Adipocyte (in vitro differentiated cells): Measurements from ENCODE around the gene DMKN.
"Not testable (repeated sequence)": the region's sequence is repeated elsewhere in the genome, so short reads cannot be mapped to it uniquely, and the experiment has no call there.

Source experiments
- DNase-seq: peaks from one replicate; pipeline ENCODE4 v3.0.0-alpha.2; 2015; ENCODE audit warnings: low read depth
- H3K27me3 ChIP-seq: replicated peaks from 2 replicates; pipeline ENCODE4 v1.7.0; 2013; ENCODE audit warnings: mild to moderate bottlenecking, low read length, moderate library complexity; ENCODE audit not compliant: control insufficient read depth, insufficient read depth
- H3K36me3 ChIP-seq: 2 replicates; pipeline ENCODE4 v1.7.0; 2013; ENCODE audit warnings: low read length, mild to moderate bottlenecking, moderate library complexity; ENCODE audit not compliant: control insufficient read depth, insufficient read depth, severe bottlenecking
- H3K4me1 ChIP-seq: 2 replicates; pipeline ENCODE4 v1.7.0; 2013; ENCODE audit warnings: mild to moderate bottlenecking, low read length, moderate library complexity; ENCODE audit not compliant: control insufficient read depth, insufficient read depth
- H3K4me3 ChIP-seq: 2 replicates; pipeline ENCODE4 v1.7.0; 2013; ENCODE audit warnings: mild to moderate bottlenecking, low read length, moderate library complexity
- H3K9ac ChIP-seq: 2 replicates; pipeline ENCODE4 v1.7.0; 2013; ENCODE audit warnings: mild to moderate bottlenecking, low read length, moderate library complexity
- H3K9me3 ChIP-seq: 2 replicates; pipeline ENCODE4 v1.7.0; 2013; ENCODE audit warnings: mild to moderate bottlenecking, low read length, moderate library complexity; ENCODE audit not compliant: control insufficient read depth

Gene DMKN

DNA sequence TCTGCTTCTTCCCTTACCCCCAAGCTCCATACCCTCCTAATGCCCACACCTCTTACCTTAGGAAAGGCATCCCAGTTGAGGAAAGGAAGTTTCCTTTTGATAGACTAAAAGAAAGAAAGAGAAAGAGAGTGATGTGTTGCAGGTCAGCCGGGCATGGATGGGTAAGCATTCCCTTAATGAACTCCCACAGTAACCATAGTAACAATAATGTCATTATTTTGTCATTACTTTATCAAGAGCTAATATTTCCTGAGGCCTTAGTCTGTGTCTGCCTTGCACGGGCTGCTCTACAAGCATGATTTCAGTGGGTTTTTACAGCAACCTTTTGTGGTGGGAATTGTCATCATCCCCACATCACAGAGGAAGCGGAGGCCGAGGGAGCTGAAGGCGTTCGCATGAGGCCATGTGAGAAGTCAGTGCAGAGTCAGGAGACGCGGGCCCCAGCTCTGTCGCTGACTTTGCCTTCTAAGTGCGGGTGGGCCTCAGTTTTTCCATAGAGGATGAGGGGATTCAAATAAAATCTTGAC lies 25.7 kb downstream of the DMKN start:
- Histone ChIP-seq H3K9ac (no peak overlapping the region), H3K4me3 (no peak overlapping the region), H3K36me3 (no peaks in the 10 kb centered on the region), H3K27me3 (peaks cover 60% of the 10 kb centered on the region), H3K4me1 (no peaks in the 10 kb centered on the region), H3K9me3 (no peaks in the 10 kb centered on the region)
- DNase-seq, result no peak

DNA sequence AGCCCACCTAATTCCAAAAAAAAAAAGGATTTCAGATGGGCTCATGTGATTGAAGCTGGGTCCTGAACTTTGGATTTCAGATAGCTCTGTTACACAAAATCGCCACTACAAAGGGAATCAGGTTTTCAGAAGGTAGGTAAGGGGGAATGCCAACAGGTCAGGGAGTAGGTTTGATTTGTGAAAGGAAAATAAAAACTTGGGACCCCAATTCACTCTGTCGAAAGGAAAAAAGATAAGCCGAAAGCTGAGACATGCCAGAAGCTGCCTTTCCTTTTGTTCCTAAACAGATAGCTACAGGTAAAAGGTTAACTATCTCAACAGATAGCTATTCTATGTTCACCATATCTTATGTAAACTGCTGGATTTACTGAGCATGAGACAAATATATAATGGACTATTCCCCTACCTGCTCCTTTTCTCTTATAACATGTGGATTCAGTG lies 27.2 kb downstream of the DMKN start:
- Histone ChIP-seq H3K9ac (no peak overlapping the region), H3K4me1 (no peaks in the 10 kb centered on the region), H3K27me3 (peaks cover 46% of the 10 kb centered on the region), H3K4me3 (no peak overlapping the region), H3K36me3 (no peaks in the 10 kb centered on the region), H3K9me3 (no peaks in the 10 kb centered on the region)
- no peak for DNase-seq

DNA sequence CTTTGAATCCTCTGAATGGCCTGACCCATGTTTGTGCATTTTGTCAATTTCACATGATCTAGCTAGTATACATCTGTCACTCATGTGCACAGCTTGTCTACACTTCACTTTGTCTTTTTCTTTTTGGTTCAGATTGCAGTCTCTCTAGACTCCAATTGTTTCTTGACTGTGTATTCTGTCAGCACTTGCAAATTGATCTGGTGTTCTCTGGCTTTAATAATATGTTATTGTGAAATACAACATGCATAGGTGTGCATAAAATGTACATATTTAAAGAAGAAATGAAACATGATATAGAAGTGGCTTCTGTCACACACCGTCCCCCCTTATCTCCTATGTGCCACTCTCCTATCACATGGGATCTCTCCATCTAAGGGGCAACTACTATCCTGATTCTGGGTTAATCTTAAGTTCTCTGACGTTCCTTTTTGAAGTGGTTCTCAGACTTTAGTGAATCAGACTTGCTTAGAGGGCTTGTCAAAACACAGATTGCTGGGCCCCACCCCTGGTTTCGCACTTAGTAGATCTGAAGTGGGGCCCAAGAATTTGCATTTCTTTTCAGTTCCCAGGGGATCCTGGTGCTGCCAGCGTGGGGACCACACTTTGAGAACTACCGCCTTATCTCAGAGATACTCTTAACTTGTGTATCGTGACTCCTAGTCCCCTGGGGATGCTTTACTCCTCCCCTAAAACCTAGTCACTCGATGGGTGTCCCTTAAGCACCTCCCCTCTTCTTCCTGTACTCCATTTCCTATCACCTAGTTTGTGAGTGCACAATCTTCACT lies 29.0 kb downstream of the DMKN start:
- Histone ChIP-seq H3K9ac (no peak overlapping the region), H3K4me1 (no peaks in the 10 kb centered on the region), H3K27me3 (peaks cover 30% of the 10 kb centered on the region), H3K36me3 (no peaks in the 10 kb centered on the region), H3K4me3 (no peak overlapping the region), H3K9me3 (no peaks in the 10 kb centered on the region)
- no peak for DNase-seq

DNA sequence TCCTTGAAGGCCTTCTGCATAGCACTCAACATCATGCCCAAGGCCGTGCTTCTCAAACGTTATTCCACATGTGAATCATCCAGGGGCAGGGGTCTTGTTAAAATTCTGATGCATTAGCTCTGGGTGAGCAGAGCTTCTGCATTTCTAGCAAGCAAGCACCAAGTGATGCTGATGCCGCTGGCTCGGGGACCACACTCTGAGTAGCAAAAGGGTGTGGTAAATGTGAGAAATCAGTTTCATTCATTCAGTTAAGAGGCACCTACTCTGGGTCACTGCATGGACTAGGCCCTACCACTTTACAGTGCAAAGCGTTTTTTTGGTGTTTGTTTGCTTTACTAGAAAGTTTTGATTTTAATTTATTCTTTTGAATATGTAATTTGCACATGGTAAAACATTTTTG lies 30.4 kb downstream of the DMKN start:
- no peaks in the 10 kb centered on the region for H3K4me1 ChIP-seq
- H3K27me3 ChIP-seq, result peaks cover 18% of the 10 kb centered on the region
- no peaks in the 10 kb centered on the region for H3K9me3 ChIP-seq
- no peak for DNase-seq
- H3K36me3 ChIP-seq, result no peaks in the 10 kb centered on the region
- H3K4me3 ChIP-seq, result no peak overlapping the region
- H3K9ac ChIP-seq, result no peak overlapping the region

DNA sequence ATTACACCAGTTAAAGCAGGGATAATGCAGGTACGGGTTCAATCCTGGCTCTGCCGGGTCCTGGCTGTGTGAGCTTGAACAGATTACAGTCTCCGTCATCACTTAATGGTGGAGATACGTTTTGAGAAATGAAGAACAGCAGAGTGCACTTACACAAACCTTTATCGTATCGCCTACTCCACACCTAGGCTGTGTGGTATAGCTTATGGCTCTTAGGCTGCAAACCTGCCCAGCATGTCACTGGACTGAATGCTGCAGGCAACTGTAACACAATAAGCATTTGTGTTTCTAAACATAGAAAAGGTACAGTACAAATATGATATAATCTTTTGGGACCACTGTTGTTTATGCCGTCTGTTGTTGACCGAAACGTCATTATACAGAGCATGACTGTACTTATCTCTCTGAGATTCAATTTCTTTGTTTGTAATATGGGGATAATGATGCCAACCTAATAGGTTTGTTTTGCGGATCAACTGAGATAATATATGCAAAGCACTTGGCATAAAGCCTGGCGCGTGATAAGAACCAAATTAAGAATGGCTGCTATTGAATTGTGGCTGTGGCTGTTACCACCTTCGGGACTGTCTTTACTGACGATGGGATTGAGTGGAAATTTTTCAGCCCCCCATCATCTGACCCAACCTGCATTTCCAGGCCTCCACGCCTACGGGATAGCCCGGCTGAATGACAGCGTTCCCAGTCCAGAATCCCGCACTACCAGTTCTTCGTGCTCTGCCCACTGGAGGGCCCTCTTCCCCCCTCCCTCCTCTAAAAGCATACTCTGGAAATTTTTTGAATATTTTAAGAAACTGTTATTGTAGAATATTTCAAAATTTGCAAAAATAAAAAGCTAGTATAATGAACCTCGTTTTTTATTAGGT lies 34.4 kb downstream of the DMKN start:
- Histone ChIP-seq H3K9me3 (no peaks in the 10 kb centered on the region), H3K27me3 (peaks cover 5% of the 10 kb centered on the region), H3K9ac (no peak overlapping the region), H3K4me3 (no peak overlapping the region), H3K36me3 (no peaks in the 10 kb centered on the region), H3K4me1 (no peaks in the 10 kb centered on the region)
- no peak for DNase-seq

DNA sequence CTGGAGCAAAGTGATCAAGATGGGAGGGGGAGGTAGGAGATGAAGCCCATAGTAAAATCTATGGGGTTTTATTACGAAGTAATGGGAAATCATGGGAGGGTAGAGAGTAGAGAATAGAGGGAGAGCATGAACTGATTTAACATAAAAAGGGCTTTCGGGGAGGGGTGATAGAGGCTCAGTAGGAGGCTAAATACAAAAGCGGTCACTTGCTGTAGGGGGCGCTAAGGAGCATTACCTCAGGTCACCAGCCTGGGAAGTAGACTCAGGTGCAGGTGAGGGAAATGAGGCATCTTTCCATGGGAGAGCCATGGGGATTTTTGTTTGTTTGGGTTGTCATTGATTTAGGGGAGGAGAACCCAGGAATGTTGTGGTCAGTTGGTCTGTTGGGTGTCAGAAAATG lies 37.3 kb downstream of the DMKN start:
- no peak overlapping the region for H3K4me3 ChIP-seq
- H3K4me1 ChIP-seq, result no peaks in the 10 kb centered on the region
- DNase-seq, result no peak
- no peaks in the 10 kb centered on the region for H3K9me3 ChIP-seq
- no peak overlapping the region for H3K9ac ChIP-seq
- peaks cover 9% of the 10 kb centered on the region for H3K27me3 ChIP-seq
- no peaks in the 10 kb centered on the region for H3K36me3 ChIP-seq

DNA sequence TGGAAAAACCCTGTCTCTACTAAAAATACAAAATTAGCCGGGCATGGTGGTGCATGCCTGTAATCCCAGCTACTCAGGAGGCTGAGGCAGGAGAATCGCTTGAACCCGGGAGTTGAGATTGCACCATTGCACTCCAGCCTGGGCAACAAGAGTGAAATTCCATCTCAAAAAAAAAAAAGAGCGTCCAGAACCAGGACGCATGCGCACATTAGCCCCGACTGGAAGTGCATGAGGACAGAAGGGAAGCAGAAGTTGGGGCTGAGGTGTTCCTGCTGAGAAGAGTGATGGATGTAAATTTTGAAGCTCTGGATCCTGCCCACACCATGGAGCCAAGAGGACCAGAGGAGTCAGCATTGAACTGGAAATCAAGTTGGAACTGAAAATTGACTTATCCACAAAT lies 38.9 kb downstream of the DMKN start:
- not testable (repeated sequence) for DNase-seq, H3K36me3 ChIP-seq, H3K4me3 ChIP-seq, H3K4me1 ChIP-seq, H3K9me3 ChIP-seq, H3K9ac ChIP-seq
- peaks cover 11% of the 10 kb centered on the region for H3K27me3 ChIP-seq

DNA sequence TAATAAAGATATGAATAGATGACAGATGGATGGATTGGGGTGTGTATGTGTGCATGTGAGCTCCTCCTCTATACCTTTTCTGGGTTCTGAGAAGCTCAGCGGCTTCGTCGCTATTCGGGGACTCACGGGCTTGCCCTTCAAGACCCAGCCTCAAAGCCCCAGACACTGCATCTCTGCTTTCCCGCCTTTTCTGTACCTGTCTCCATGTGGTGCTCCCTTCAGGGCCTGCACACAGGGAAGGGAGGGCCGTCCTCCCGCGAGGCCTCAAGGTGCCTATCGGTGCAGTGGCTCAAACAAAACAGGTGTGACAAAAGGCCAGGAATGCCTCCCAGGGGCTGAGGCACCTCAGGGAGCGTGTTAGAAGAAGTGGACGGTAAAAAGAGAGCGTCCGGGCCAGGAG lies 39.3 kb downstream of the DMKN start:
- H3K9ac ChIP-seq, result no peak overlapping the region
- no peak for DNase-seq

DNA sequence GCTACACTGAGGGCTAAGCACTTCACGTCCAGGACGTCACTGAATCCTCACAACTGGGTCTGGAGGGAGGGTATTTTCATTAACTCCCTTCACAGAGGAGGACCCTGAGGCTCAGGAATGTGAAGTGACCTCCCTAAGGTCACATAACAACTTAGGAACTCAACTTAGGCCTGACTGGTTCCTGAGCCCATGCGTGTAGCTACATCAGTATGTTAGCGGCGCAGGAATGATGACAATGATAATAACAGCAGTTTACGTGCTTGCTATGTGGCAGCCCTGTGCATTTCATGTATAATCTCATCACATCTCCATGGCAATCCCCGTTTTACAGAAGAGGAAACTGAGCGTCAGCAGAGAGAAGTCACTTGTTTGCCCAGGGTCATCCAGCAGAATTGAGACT lies 41.5 kb downstream of the DMKN start:
- peaks cover 15% of the 10 kb centered on the region for H3K27me3 ChIP-seq
- no peaks in the 10 kb centered on the region for H3K9me3 ChIP-seq
- H3K4me1 ChIP-seq, result peaks cover 5% of the 10 kb centered on the region
- no peak overlapping the region for H3K9ac ChIP-seq
- DNase-seq, result no peak
- H3K36me3 ChIP-seq, result no peaks in the 10 kb centered on the region
- no peak overlapping the region for H3K4me3 ChIP-seq

More for the DNA sequence above, 39.3 kb downstream of the DMKN start:
- Histone ChIP-seq H3K4me1 (no peaks in the 10 kb centered on the region), H3K9me3 (no peaks in the 10 kb centered on the region), H3K4me3 (no peak overlapping the region), H3K36me3 (no peaks in the 10 kb centered on the region), H3K27me3 (peaks cover 15% of the 10 kb centered on the region)

DNA sequence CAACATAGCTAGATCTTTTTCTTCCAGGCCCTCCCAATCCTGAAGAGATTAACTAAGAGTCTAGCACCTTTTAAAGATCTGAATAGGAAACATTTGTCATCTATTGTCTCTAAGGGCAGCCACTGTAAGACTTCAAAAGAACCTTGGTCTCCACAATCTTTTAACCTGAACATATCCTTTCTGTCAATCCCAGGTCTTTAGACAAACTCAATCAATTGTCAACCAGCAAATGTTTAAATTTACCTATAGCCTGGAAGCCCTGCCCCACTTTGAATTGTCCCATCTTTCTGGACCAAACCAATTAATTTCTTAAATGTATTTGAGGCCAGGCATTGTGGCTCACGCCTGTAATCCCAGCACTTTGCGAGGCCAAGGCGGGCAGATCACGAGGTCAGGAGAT lies 42.4 kb downstream of the DMKN start:
- peaks cover 16% of the 10 kb centered on the region for H3K27me3 ChIP-seq
- not testable (repeated sequence) for H3K4me3 ChIP-seq, H3K9ac ChIP-seq, DNase-seq, H3K9me3 ChIP-seq, H3K36me3 ChIP-seq, H3K4me1 ChIP-seq

DNA sequence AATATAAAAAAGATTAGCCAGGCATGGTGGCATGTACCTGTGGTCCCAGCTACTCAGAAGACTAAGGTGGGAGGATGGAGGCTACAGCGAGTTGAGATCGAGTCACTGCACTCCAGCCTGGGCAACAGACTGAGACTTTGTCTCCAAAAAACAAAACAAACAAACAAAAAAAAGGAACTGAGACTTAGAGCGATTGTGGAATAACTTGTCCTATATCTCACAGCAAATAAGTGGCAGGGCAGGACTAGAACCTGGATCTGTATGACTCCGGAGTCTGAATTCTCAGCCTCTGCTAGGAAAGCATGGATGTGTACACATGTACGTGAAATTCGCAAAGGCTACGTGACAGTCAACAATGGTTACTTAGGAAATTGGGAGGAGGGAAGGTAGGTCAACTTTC lies 43.3 kb downstream of the DMKN start:
- Histone ChIP-seq H3K27me3 (peaks cover 16% of the 10 kb centered on the region), H3K9ac (no peak overlapping the region), H3K36me3 (no peaks in the 10 kb centered on the region), H3K9me3 (no peaks in the 10 kb centered on the region), H3K4me1 (peaks cover 6% of the 10 kb centered on the region), H3K4me3 (no peak overlapping the region)
- DNase-seq, result no peak
